Medulla oblongata (tissue), 1 donor: ENCODE measurements around the gene SMIM35.

Experiments
- DNase-seq: peaks from one replicate; pipeline ENCODE4 v3.0.0-alpha.2; 2015; ENCODE audit errors: extremely low spot score

The SMIM35 gene

GRCh38 chr11:118086913-118087768 lies at the start of gene SMIM35:
Gene SMIM35, minus strand, starts transcription at chr11:118086963. Its CDS starts 206 bp downstream, at chr11:118086757.
- DNase-seq, result peak; percentile 31

GRCh38 chr11:118136341-118136740 lies 49.6 kb upstream of the SMIM35 start:
- no peak for DNase-seq

- no peak for DNase-seq
These were observed 49.0 kb upstream of the SMIM35 start for GRCh38 chr11:118135796-118136165.

GRCh38 chr11:118135051-118135795 lies 48.5 kb upstream of the SMIM35 start:
- no peak for DNase-seq

GRCh38 chr11:118133816-118134215 lies 47.1 kb upstream of the SMIM35 start:
- DNase-seq, result no peak

GRCh38 chr11:118132385-118133151 lies 45.8 kb upstream of the SMIM35 start:
- no peak for DNase-seq

- no peak for DNase-seq
These were observed 42.9 kb upstream of the SMIM35 start for GRCh38 chr11:118129471-118130172.

- peak; percentile 21 for DNase-seq
These were observed 42.1 kb upstream of the SMIM35 start for GRCh38 chr11:118128721-118129470.

GRCh38 chr11:118128310-118128709 lies 41.5 kb upstream of the SMIM35 start:
- no peak for DNase-seq

- DNase-seq, result no peak
These were observed 39.5 kb upstream of the SMIM35 start for GRCh38 chr11:118126082-118126838.

- DNase-seq, result no peak
These were observed 38.3 kb upstream of the SMIM35 start for GRCh38 chr11:118124929-118125535.

GRCh38 chr11:118120793-118121192 lies 34.0 kb upstream of the SMIM35 start:
- no peak for DNase-seq

- no peak for DNase-seq
These were observed 31.2 kb upstream of the SMIM35 start for GRCh38 chr11:118117790-118118601.

GRCh38 chr11:118115048-118115447 lies 28.3 kb upstream of the SMIM35 start:
- DNase-seq, result no peak

- no peak for DNase-seq
These were observed 27.5 kb upstream of the SMIM35 start for GRCh38 chr11:118114266-118114665.

- DNase-seq, result no peak
These were observed 26.1 kb upstream of the SMIM35 start for GRCh38 chr11:118112711-118113430.

- DNase-seq, result no peak
These were observed 24.9 kb upstream of the SMIM35 start for GRCh38 chr11:118111744-118112035.

- no peak for DNase-seq
These were observed 24.4 kb upstream of the SMIM35 start for GRCh38 chr11:118111019-118111743.
